Superior temporal gyrus (tissue), 1 donor: ENCODE data around the gene CCDC30.
A peak's percentile ranks its signal among the peaks of the same experiment; 100 is the strongest.
"Not testable (repeated sequence)": the region's sequence is repeated elsewhere in the genome, so short reads cannot be mapped to it uniquely, and the experiment has no call there.

Experiments
- DNase-seq: peaks from one replicate; pipeline ENCODE4 v3.0.0-alpha.2; 2016; ENCODE audit errors: extremely low spot score

The CCDC30 gene

DNA sequence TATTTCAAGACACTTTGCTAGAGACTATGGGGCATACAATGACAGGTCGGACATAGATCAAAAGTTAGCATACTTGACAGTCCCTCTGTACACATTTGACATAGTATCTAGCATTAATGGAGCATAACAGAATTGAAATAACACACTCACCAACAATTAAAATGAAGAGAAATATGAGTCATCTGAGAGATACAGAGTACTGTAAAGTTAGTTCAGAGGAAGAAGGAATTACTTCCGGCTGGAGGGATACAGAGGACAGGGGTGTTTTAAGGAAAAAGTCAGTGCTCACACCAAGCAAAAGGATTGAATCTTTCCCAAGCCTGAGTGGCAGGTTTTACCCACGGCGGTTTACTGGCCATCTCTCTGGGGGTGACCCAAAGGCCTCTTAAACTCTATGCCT lies 9.7 kb upstream of the CCDC30 start:
- DNase-seq: no peak

DNA sequence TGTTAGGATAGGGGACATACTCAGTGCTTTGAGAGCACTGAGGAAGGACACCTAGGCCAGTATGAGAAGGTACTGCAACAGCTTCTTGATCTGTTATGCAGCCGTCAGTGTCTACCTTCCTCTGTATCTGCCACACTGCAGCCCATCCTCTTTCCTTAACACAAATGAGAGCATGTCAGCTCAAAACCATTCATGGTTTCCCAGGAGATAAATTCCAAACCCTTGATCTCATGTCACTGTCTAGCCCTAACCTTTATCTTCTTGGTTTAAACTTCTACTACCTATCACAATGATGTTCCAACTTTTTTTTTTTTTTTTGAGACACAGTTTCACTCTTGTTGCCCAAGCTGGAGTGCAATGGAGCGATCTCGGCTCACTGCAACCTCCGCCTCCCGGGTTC lies 8.7 kb upstream of the CCDC30 start:
- no peak for DNase-seq

DNA sequence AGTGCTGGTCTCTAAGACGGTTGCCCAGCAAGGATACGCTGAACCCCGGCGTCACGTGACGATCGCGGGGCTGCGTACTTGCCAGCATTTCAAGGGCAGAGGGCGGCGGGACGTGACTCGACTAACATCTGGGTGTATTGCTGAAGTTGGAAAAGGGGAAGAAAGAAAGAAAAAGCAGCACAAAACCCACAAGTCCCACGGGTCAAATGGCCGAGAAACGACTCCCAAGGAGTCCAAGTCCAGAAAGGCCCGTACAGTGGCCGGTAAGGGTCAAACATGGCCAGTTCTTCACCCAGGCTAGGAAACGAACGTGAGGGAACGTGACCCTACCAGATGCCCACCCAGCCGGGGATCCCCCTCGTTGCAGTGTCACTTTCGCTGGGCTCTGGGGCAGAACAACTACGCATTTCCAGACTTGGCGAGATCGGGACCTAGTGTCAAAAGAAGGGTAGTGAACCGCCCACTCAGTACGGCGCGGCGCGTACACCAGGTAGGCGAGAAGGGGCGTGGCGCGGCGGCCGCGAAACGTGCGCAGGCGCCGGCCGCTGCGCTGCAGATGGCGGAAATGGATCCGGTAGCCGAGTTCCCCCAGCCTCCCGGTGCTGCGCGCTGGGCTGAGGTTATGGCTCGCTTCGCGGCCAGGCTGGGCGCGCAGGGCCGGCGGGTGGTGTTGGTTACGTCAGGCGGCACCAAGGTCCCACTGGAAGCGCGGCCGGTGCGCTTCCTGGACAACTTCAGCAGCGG lies 6.9 kb upstream of the CCDC30 start, which contains the start of the genes PPCS and ZMYND12:
Gene PPCS (plus strand): TSS at position 534 of the 744 bp plus-strand sequence. CDS start 23 bp downstream, at position 557.
Gene ZMYND12 (minus strand): TSS at position 13 of the 744 bp plus-strand sequence. CDS start 25 bp downstream, outside the sequence.
- peak; percentile 91 for DNase-seq

DNA sequence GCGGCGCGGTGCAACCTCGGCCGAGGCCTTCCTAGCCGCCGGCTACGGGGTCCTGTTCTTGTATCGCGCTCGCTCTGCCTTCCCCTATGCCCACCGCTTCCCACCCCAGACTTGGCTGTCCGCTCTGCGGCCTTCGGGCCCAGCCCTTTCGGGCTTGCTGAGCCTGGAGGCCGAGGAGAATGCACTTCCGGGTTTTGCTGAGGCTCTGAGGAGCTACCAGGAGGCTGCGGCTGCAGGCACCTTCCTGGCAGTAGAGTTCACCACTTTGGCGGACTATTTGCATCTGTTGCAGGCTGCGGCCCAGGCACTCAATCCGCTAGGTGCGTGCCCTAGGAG lies 6.4 kb upstream of the CCDC30 start:
- DNase-seq: peak; percentile 52

DNA sequence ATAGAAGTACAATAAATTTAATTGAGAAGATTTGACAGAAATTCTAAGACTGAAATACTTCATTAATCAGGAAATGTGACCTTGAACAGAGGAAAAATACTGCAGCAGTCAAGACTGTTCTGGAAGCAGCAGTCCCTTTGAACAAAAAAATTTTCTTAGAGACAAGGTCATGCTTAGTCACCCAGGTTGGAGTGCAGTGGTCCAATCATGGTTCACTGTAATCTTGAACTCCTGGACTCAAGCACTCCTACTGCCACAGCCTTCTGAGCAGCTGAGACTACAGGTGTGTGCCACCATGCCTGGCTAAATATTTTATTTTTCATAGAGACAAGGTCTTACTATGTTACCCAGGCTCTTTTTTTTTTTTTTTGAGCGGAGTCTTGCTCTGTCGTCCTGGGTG lies 1.9 kb upstream of the CCDC30 start:
- no peak for DNase-seq

DNA sequence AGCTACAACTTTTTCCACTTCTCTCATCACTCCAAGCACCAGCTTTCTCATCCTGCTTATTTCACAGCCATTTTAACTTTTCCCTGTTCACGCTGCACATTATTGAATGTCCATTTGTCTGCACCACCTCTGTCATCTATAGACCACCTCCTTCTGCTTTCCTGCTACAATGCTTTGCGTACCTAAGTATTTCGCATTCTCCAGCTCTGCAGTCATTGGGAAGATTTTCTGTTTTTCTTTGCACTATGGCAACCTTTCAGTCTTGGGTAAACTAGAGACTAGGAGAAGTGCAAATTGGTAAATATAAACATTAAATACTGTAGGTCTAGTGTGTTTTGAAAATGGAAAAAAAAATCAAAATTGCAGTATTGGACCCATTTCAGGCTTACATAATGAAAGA lies 835 bp downstream of the CCDC30 start:
- DNase-seq: peak; percentile 16

DNA sequence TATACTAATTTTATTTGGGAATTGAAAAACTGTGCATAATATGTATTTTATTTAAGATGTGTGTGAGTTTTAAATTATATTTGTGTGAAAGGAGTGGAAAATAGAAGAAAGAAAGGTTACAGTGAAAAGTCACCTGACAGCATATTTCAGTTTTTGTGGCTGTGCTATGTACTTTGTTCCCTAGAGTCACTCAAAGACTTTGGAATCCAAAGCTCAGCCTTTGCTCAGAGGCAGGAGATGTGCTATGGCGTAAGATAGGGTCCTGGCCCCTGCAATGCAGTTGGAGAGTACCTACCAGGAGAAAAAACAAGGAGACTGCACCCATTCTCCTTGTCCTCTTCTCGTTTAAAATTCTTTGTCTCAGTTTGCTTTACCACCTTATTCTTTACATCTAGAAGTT lies 2.9 kb downstream of the CCDC30 start:
- DNase-seq: no peak

DNA sequence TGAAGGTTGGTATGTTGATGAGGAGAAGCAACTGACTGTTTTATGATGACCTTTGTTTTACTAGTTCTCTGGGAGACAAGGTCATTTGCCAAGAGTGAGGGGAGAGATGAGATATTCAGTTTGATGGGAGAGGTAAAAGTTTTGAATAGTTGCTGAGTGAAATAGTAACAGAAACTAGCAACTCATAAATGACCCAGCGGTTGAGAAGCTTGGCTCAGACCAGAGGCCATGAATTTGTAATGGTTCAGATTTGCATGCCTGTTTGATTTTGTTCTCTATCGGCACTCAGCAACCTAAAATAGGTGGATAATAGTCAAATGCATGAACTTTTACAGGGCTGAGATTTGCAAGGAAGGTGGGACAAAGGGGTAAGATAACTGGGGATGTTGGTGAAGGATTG lies 6.6 kb downstream of the CCDC30 start:
- DNase-seq: no peak

DNA sequence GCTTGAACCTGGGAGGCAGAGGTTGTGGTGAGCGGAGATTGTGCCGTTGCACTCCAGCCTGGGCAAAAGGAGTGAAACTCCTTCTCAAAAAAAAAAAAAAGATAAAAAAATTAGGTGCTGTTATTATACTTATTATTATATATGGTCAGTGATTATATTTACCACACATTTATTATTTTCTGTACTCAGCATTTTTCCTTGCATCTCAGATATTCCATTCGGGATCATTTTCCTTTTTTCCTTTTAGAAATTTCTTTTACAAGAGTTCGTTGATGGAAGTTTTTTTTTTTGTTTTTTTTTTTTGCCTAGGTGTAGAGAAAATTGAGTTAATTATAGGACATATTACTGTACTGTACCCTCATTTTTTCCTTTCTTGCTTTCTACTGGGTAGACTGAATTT lies 13.5 kb downstream of the CCDC30 start:
- no peak for DNase-seq

DNA sequence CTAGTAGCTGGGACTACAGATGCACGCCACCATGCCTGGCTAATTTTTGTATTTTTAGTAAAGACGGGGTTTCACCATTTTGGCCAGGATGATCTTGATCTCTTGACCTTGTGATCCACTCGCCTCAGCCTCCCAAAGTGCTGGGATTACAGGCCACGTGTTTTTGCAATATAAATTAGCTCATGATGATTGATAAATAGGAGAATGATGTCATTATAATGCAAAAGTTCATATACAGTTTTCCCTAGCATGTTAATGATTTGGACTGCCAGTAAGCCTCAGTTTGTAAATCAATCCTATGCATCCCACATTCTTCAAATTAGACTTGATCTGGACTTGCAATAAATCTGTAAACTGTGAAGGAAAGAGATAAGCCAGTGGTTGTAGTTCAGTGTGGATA lies 14.3 kb downstream of the CCDC30 start:
- not testable (repeated sequence) for DNase-seq

DNA sequence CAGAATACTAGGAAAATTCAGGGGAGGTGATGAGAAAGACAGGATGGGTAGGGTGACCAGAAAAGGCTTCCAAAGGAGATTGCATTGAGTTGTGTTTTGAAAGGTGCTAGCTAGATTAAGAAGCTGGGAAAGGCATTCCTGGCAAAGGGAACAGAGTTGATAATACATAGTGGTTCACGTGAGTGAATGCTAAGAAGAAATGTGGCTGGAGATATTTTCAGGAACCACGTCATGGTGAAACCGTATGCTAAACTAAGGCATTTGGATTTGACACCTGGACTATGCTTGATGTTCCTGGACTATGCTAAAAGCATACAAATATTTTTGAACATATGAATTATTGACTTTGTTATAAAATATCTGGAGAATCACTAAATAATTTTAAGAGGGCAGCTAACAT lies 14.7 kb downstream of the CCDC30 start:
- no peak for DNase-seq

DNA sequence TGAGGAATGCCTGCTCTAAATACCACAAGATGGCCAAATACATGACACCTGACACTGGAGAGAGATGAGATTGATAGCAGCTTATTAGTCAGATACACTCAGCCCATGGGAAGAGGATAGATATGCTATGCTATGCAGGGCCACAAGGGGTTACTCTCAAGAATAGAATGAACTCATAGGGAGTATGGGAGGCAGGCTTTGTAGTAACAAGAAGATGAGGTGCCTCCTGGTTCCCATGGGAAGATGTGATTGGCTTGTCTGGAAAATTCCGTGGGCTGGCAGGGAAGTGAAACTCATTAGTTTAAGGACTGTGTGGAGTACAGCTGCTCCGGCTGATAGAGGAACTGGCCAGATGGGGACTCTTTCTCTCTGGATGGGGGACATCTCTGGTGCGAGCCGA lies 16.5 kb downstream of the CCDC30 start:
- DNase-seq: no peak

DNA sequence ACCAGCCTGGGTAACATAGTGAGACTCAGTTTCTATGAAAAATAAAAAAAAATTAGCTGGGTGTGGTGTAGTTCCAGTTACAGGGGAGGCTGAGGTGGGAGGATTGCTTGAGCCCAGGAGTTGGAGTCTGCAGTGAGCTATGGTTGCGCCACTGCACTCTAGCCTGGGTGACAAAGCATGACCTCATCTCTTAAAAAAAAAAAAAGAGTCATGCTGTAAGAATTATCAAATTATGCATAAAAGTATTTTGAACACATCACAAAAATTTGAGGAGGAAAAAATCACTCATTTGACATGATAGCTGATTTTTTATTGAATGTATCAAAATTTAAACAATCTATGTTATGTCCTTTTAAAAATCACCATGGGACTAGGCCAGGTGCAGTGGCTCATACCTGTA lies 17.8 kb downstream of the CCDC30 start:
- no peak for DNase-seq

DNA sequence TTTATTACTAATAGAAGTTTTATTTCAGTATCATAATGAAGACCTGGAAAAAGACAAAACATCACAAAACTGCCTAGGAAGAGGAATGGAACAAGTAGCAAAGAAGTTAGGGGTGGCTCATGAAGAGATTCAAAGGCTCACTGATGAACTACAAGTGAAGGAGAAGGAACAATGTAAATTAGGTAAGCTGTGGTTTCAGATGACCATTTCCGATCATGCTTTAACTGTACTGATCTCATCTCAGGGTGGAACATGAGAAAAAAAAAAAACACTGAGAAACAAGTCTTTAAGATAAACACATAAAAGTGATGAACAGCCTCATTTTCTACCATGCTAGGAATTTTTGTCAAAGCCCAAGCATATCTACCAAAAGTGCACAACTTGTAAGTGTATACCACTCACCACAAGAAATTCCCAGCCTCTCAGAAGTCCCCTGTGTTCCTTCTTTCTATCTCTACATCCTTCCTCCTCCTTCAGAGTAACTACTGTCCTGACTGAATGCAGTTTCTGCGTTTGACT lies 19.6 kb downstream of the CCDC30 start:
- no peak for DNase-seq

DNA sequence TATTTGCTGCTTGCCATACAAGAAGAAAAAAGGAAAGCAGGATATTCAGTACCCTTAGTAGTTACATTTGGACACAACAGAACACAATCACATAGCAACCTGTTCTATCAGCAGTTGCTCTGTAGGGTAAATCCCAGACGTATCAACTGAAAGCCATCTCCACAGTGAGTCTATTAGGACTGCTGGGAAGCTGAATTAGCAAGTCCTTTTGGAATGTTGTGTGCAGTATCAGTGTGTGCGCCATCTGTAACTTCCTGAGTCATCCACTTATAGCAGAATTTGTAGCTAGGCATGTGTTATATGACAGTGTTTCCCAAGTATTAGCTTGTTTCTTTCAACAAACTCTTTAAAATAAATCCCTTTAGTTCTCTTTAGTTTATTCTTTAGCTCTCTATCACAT lies 21.3 kb downstream of the CCDC30 start:
- no peak for DNase-seq

DNA sequence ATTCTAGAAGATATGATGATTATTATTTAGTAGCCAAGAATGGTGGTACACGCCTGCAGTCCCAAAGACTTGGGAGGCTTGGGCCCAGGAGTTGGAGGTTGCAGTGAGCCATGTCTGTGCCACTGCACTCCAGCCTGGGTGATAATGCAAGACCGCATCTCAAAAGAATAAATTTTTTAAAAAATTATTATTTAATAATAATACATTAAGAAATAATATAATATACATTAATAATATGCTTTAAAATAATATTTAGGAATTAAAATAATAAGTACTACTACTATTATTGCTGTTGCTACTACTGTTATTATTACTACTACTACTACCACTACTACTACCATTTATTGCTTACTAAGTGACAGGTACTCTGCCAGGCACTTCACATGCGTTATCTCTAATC lies 27.2 kb downstream of the CCDC30 start:
- no peak for DNase-seq

DNA sequence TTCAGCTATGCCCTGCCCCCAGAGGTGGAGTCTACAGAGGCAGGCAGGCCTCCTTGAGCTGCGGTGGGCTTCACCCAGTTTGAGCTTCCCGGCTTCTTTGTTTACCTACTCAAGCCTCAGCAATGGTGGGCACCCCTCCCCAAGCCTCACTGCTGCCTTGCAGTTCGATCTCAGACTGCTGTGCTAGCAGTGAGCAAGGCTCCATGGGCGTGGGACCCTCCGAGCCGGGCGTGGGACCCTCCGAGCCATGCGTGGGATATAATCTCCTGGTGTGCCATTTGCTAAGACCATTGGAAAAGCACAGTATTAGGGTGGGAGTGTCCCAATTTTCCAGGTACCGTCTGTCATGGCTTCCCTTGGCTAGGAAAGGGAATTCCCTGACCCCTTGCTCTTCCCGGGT lies 38.9 kb downstream of the CCDC30 start:
- not testable (repeated sequence) for DNase-seq

DNA sequence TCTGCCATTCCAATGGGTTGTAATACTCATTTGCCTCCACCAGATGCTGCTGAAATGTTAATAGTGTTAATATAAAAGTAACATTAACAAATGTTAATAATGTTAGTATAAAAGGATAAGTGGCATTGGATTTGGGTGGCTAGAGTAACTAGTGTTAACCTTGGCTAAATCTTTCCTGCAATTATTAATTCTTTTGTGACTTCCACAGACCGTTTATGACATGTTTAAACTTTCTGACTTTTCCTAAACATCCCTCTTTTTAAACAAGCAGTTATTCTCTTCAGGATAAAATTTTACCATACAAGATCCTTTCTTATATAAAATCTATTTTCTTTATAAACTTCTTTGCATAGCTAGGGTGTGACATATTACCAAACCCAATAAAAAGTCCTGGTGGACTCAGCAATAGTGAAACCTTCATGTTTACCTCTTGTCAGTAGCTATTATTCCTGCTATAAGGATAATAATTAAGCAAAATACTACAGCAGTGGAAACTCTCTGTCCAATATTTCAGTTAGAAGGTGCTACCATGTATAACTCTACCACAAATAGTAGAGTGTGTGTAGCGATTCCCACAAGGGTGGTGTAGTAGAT lies 41.5 kb downstream of the CCDC30 start:
- DNase-seq: no peak

DNA sequence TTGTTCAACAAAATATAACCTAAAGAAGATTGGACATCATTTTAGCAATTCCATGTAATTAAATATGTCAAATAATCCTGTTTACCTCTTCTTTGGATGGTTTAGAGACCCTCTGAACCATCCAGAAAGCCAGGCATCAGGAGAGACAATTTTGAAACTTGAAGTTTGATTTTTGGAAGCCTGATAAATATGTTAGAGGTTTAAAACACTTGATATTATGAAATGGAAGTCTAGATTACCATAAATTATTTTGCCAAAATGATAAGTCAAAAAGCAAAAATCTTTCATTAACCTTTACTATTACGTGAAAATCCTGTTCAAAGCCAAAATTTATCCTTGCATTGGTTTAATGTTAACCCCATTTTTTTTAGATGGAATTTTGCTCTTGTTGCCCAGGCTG lies 43.5 kb downstream of the CCDC30 start:
- no peak for DNase-seq

DNA sequence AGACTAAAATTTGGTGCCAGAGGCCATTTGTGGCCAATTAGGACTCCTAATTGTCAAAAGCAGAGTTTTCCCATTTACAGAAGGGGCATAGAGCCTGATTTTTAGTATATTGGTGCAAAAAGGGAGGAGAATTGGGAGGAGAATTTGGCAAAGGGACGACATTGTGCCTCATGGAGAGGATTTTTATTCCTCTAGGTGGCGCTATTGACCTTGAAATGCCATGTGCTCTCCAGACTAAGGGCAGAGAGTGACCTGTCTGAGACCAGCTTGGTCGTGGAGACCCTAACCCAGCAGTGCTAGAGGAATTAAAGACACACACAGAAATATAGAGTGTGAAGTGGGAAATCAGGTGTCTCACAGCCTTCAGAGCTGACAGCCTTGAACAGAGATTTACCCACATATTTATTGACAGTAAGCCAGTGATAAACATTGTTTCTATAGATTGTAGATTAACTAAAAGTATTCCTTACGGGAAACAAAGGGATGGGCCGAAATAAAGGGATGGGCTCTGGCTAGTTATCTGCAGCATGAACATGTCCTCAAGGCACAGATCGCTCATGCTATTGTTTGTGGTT lies 48.6 kb downstream of the CCDC30 start:
- not testable (repeated sequence) for DNase-seq

DNA sequence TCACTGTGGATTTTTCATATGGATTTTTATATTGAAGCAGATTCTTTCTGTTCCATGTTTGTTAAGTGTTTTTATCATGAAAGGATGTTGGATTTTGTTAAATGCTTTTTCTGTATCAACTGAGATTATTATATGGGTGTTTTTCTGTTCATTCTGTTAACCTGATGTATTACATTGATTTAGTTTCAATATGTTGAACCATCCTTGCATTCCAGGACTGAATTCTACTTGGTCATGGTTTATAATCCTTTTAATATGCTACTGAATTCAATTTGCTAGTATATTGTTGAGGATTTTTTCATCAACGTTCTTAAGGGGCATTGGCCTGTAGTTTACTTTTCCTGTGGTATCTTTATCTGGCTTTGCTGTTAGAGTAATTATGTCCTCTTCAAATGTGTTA lies 55.8 kb downstream of the CCDC30 start:
- DNase-seq: no peak

DNA sequence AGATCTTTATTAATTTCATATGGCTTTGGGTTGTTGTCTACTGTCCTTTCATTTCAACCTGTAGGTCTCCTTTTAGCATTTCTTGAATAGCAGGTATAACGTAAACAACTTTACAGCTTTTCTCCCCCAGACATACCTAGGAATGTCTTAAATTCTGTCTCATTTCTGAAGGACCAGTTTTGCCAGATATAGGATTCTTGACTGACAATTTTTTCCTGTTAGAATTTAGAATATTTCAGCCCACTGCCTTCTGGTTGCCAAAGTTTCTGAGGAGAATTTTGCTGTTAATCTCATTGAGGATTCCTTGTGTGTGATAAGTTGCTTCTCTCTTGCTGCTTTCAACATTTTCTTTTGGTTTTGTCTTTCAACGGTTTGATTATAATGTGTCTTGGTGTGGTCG lies 60.1 kb downstream of the CCDC30 start:
- no peak for DNase-seq

DNA sequence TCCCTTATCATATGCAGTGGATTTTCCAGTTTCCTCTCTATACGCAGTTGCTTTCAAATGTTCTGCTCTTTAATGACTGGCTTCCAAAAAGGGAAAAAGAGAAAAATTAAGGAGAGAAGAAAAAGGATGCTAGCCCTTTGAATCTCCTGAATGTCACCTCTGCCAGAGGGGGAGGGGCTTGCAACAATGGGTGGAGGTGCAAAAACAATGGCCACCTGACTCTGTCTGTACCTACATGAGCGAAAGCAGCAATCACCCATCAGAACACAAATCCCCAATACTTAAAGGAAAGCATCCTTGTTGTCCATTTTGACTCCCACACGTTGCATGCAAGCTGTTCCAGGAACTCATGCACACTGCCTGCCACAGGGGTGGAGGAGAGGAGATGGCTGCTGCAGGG lies 61.2 kb downstream of the CCDC30 start:
- no peak for DNase-seq
